Spinal cord (tissue), 10 donors: Measurements from ENCODE around the gene RABAC1. TPM values are rescaled to one million over a fixed set of nuclear protein-coding genes. Genes with fewer than 3 reads are reported as not detected.

Source experiments
- DNase-seq, 6 donors: peaks; one replicate each; pipeline versions ENCODE4 v3.0.0 to v3.0.0-alpha.2; 2013 to 2015; ENCODE audit warnings: low spot score in 6 of 6, low read depth in 4 of 6
- H3K27ac ChIP-seq: one replicate; pipeline ENCODE4 v1.5.1; 2013; ENCODE audit warnings: low read depth, low read length, control low read depth
- H3K27me3 ChIP-seq: one replicate; pipeline ENCODE4 v1.6.1; 2013; ENCODE audit warnings: low read length; ENCODE audit not compliant: control insufficient read depth, insufficient read depth
- H3K36me3 ChIP-seq: one replicate; pipeline ENCODE4 v1.6.1; 2013; ENCODE audit warnings: low read length; ENCODE audit not compliant: control insufficient read depth, insufficient read depth
- H3K4me1 ChIP-seq: one replicate; pipeline ENCODE4 v1.6.1; 2013; ENCODE audit warnings: low read length; ENCODE audit not compliant: control insufficient read depth, insufficient read depth
- H3K4me3 ChIP-seq: one replicate; pipeline ENCODE4 v1.5.1; 2013; ENCODE audit warnings: low read depth, low read length, control low read depth
- H3K9me3 ChIP-seq: one replicate; pipeline ENCODE4 v1.6.1; 2013; ENCODE audit warnings: low read length; ENCODE audit not compliant: control insufficient read depth, insufficient read depth
- WGBS: methylation state at CpG from one replicate; pipeline ENCODE4 v1.1.5; 2013; ENCODE audit warnings: missing lambda C conversion rate; ENCODE audit not compliant: insufficient coverage; 5-methylcytosine and 5-hydroxymethylcytosine counted together
- polyA plus RNA-seq, 2 donors: library from polyadenylated mRNA; unstranded; fragments of 120-200 nt; gene quantifications; one replicate each; pipeline ENCODE4 v1.2.1, GENCODE V29; 2013; ENCODE audit not compliant: insufficient read length in 2 of 2
- total RNA-seq, 2 donors: library from RNA; depleted of rRNA in 1 of 2; stranded (reverse); fragments of 120-200 nt in 1 of 2; fragments of >200 nt in 1 of 2; gene quantifications; one replicate each; pipeline versions ENCODE4 v1.2.3 to v1.2.4, GENCODE V29; 2013 to 2014
- donor health status: healthy.

The RABAC1 gene
- total and polyA plus RNA-seq, 4 donors = 98.0 to 202 (median 182) TPM

DNA sequence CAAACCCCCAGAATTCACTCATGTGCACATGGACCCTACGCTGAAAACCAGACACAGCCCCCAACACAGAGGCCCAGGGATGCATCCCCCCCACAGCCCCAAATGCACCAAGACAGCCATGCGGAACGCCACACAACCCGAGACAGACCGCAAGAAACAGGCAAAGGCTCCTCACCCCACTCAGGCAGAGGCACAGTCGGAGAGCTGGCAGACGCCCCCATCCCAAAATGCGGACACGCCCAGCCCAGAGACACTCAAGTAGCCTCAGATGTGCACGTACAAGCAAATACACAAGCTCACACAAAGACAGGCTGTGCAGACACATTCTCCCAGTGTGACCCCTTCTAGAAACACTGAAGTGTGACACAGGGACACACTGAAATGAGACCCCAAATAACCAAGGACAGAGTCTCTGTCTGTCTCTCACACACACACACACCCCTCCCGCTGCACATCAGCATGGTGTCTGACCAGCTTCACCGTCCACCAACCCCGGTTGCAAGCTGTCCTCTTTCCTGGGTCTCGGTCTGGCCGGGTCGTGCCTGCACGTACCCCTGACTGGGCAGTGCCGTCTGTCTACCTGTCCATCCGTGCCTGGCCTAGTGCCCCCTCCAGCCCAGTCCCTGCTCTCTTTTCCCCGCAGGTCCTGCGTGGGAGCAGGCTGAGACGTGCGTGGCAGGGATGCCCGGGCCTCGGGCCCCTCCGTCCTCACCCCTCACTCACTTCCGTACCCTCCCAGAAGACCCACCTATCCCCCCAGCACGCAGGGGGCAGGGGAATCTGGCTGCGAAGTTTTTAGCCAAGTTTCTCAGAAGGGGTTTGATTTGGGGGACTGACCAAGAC lies 47.0 kb downstream of the RABAC1 start:
- DNase-seq = no peak
- 8% methylated on average over 20 of the region's 29 CpGs for WGBS
- H3K36me3 ChIP-seq = peaks cover 12% of the 10 kb centered on the region
- peaks cover 70% of the 10 kb centered on the region for H3K27me3 ChIP-seq
- no peaks in the 10 kb centered on the region for H3K9me3 ChIP-seq
- peaks cover 12% of the 10 kb centered on the region for H3K4me1 ChIP-seq
- no peak overlapping the region for H3K27ac ChIP-seq
- H3K4me3 ChIP-seq = no peak overlapping the region

DNA sequence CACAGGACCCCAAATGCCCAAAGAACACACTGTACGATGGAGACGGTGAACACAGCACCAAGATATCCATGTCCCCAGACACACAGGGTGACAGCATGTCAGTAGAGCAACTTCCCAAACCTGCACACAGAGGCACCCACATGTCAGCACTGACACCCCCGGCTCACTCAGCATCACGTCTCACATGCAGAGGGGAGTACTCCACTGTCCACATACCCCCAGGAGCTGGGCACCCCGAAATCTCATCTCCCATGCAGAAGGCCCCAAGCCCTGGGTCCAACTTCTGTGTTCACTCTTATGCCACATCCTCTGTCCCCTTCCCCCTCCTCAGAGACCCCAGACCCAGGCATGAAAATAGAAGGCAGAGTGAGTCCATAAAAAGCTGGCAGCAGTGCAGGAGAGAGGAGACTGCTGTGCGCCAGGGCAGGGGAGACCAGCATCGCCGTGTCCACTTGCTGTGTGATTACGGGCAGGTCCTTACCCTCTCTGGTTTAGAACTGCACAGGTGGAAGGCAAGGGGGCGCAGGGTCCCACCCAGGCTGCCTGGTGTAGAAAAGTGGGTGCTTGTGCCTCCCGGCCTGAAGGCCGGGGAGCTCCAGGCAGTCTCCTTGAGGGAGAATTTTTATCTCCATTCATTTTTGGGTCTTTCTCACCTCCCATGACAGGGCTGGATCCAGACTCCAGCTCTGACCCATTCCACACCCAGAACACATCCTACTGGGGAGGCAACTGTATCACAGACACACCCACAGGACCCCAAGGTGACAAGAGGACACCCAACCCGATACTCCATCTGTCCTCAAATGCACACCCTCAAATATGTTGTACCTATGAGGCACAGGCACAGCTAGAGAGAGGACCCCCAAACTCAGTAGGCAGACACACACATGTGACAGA lies 47.9 kb downstream of the RABAC1 start:
- Histone ChIP-seq H3K4me3 (no peak overlapping the region), H3K4me1 (peaks cover 12% of the 10 kb centered on the region), H3K36me3 (peaks cover 21% of the 10 kb centered on the region), H3K9me3 (no peaks in the 10 kb centered on the region), H3K27ac (no peak overlapping the region), H3K27me3 (peaks cover 62% of the 10 kb centered on the region)
- 68% methylated on average over 11 of the region's 13 CpGs for WGBS
- DNase-seq = no peak

DNA sequence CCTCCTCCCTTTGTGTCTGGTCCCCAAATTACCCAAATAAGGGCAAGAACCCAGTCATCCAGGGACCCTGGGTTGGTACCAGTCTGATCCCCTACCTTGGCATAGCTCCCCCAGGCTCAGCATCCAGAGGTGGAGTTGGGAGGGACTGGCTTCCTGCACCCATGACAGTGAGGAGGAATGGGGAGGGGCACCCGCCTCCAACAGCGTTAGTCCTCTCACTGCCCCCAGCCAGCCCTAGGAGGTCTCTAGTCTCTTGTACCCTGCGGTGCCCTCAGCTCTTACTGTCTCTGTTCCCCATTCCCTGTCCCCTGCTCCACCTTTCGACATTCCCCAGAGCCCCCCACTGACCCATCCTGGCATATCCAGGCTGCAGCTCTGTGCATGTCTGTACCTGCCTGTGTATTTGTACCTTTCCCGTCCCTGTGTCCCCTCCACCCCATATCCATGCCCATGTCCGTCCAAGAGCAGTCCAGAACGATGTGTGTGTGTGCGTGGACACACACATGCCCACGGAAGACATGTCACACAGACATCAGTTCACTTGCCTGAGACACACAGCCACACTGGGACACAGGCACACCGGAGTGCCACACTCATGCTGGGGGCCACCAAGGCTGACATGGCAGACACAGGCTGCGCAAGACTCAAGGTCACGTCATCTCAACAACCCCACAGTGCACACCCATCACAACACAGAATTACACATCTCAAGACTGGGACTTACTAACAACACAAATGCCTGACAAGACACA lies 48.7 kb downstream of the RABAC1 start:
- Histone ChIP-seq H3K27ac (no peak overlapping the region), H3K27me3 (peaks cover 54% of the 10 kb centered on the region), H3K9me3 (no peaks in the 10 kb centered on the region), H3K4me3 (no peak overlapping the region), H3K4me1 (peaks cover 12% of the 10 kb centered on the region), H3K36me3 (peaks cover 29% of the 10 kb centered on the region)
- whole genome bisulfite sequencing = 78% methylated on average over 12 of the region's 12 CpGs
- DNase-seq = no peak

DNA sequence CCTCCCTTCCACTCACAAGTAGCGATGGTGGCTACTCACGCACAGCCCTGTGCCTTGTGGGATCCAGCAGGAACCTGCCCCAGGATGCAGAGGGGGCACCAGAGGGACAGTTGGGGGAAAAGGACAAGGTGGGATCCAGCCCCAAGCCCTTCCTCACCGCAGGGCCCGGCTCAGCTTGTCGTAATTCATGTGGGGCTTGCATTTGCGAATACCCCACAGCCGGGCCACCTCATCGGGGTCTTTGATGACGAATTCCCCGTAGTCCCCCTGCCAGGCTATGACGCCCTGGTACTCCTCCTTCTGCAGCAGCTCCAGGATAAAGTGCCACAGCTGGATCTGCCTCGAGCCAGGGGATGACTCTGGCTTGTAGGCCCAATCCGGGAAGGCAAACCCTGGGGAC lies 49.4 kb downstream of the RABAC1 start:
- Histone ChIP-seq H3K27ac (no peak overlapping the region), H3K4me1 (peaks cover 8% of the 10 kb centered on the region), H3K9me3 (no peaks in the 10 kb centered on the region), H3K27me3 (peaks cover 49% of the 10 kb centered on the region), H3K36me3 (peaks cover 36% of the 10 kb centered on the region), H3K4me3 (no peak overlapping the region)
- no peak for DNase-seq
- WGBS = 33% methylated on average over 11 of the region's 13 CpGs

DNA sequence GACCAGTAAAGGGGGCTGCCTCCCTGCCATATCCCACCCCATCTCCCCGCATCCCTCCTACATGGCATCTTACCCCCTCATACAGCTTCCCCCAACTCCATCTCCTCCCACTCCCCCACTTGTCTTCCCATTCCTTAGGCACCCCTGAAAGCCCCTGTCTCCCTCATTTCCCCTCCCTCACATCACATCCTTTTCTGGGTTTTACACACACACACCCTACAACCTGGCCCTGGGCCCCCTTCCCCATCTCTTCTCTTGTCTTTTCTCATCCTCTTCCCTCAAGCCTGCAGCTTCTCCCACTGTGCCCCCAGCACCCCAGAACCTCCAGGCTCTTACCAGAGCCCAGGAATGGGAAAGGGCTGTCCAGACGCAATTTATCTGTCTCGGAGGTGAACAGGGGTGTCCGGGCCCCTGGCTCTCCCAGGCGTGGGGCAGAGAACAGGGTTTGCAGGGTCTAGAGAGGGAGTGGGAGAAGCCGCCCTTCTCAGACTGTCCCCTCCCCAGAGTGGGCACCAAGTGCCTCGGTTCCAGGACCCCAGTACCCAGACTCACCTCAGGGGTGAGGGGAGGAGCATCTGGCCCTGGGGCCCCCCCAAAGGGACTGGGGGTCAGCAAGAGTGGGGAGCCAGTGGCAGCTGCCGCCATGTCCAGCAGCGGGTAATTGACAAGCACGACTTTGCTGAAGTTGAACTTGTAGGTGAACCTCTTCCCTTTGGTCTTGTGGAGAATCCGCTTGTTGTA lies 50.2 kb downstream of the RABAC1 start:
- H3K36me3 ChIP-seq = peaks cover 45% of the 10 kb centered on the region
- no peaks in the 10 kb centered on the region for H3K9me3 ChIP-seq
- peaks cover 8% of the 10 kb centered on the region for H3K4me1 ChIP-seq
- no peak overlapping the region for H3K27ac ChIP-seq
- H3K4me3 ChIP-seq = no peak overlapping the region
- 75% methylated on average over 7 of the region's 11 CpGs for WGBS
- peaks cover 42% of the 10 kb centered on the region for H3K27me3 ChIP-seq
- no peak for DNase-seq

DNA sequence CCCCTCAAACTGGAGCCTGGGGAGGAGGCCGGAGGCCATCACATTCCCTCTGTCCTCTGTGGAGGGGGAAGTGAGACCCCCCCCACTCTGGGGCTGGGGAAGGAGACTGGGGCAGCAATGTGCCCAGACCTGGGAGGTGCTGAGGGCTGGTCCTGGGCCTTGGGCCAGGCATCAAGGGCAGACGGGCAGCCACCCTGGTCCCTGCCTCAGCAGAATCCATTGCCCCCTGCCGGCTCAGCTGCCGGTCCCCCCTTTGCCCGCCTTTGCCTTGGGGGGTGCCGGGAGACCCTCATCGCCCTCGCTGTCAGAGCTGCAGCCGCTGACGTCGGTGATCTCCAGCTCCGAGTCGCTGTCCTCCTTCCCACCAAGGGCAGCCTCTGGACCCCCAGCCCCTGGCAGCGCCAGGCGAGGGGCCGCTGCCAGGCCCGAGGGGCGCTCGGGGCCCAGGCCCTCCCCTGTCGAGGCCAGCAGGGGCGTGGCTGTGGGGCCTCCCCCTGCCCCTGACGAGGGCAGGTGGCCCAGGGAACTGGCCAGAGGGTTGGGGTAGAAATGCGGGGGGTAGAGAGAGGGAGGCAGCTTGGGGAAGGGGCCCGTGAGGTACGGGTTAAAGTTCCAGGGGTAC lies 51.0 kb downstream of the RABAC1 start:
- Histone ChIP-seq H3K27me3 (peaks cover 34% of the 10 kb centered on the region), H3K4me1 (peaks cover 5% of the 10 kb centered on the region), H3K36me3 (peaks cover 53% of the 10 kb centered on the region), H3K27ac (no peak overlapping the region), H3K4me3 (no peak overlapping the region), H3K9me3 (no peaks in the 10 kb centered on the region)
- WGBS = 83% methylated on average over 25 of the region's 25 CpGs
- DNase-seq = no peak

DNA sequence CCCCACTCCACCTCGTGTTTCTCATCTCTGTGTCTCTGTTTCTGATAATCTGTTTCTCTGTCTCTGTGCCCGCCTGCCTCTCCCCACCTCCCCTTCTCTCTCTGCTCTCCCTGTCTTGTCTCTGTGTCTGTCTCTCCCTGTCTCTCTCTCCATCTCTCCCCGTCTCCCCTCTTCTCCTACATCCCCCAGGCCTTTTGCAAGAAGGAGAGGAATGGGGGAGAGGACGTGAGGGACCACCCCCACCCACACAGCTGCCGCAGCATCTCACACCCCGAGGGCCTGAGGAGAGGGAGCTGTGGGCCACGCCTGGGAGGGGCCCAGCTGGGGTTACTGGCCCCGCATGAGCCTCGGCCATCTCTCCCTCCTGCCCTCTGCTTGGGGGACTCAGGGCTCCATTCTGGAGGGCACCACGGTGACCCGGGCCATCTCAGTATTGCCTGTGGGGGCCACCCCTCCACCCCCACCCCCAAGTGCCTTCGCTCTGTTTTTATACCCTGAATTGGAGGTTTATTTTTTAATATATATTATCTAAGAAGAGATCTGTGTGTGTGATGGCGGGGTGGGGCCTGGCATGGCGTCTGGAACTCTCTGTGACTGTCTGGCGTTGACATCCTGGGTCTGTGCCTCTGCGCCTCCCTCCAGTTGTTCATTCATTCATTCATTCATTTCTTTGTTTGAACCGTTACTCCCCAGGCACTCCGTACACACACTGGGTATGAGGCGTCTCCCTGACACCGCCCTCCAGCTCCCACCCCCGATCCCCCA lies 52.0 kb downstream of the RABAC1 start:
- Histone ChIP-seq H3K9me3 (no peaks in the 10 kb centered on the region), H3K27ac (no peak overlapping the region), H3K4me3 (no peak overlapping the region), H3K36me3 (peaks cover 63% of the 10 kb centered on the region), H3K27me3 (peaks cover 24% of the 10 kb centered on the region), H3K4me1 (no peaks in the 10 kb centered on the region)
- 73% methylated on average over 3 of the region's 21 CpGs for WGBS
- DNase-seq = no peak
